ENCODE results near the gene ATP13A3. TPM values are rescaled to one million over a fixed set of nuclear protein-coding genes. Genes with fewer than 3 reads are reported as not detected.
A peak's percentile ranks its signal among the peaks of the same experiment; 100 is the strongest.

The ATP13A3 gene
- total and polyA plus RNA-seq, 9 of the 15 experiments (the other 6 are each of a cell fraction or from before 2014, with no cell fraction given), result 16.6 to 135 (median 86.6) TPM

GRCh38 chr3:194404365-194405140 lies 82.2 kb downstream of the ATP13A3 start:
- ChIA-PET POLR2A (no interaction called here), CTCF (ENCODE audit: low intra/inter-chr PET ratio) (interaction anchor here (0.7 to 2.4 kb wide), 7 partner anchors 12 to 1592 kb away, joined by 3 to 19 read pairs (median 4); no protein-coding TSS in a partner anchor)
- 0 out of 3 replicates have a peak, but pooled peaks have one; percentile 33 for ATAC-seq
- 48% methylated on average over 10 of the region's 10 CpGs for WGBS (ENCODE audit: insufficient coverage, low coverage, missing lambda C conversion rate)
- no peaks in the 10 kb centered on the region for H3K9me3 ChIP-seq (replicated peaks; ENCODE audit: control insufficient read depth, insufficient read depth, low read depth, low read length)
- peak in 1 of 4 experiments; percentile 73 for DNase-seq (ENCODE audit: extremely low read depth in 1 of 4, low spot score in 3 of 4)
- H3K4me3 ChIP-seq, result no peak overlapping the region
- H3K27ac ChIP-seq (ENCODE audit: extremely low read depth, low read depth, low read length), result no peak overlapping the region
- no peaks in the 10 kb centered on the region for H3K27me3 ChIP-seq (ENCODE audit: control insufficient read depth in 2 of 2, insufficient read depth in 2 of 2, low read length in 2 of 2)
- no peaks in the 10 kb centered on the region; a peak in 2 of 5 replicates for H3K4me1 ChIP-seq (replicated peaks in 1 of 2; ENCODE audit: control insufficient read depth in 2 of 2, insufficient read depth in 2 of 2, low read length in 2 of 2)
- peak; percentile 61 for FAIRE-seq
- in situ Hi-C loops (cut with MboI) (loop anchor here (5.0 kb wide), 1 partner anchor 67 kb away; no protein-coding TSS in a partner anchor), intact Hi-C loops (cut with micrococcal nuclease) (loop anchor here (1.0 to 2.0 kb wide), 2 partner anchors 60 to 71 kb away; no protein-coding TSS in a partner anchor)
- TSS peak; percentile 30 for BruUV-seq (replicated peaks)
- no peaks in the 10 kb centered on the region for H3K79me2 ChIP-seq (ENCODE audit: control insufficient read depth, insufficient read depth, low read length)
- H3K9me1 ChIP-seq (ENCODE audit: control insufficient read depth, insufficient read depth, low read length), result no peaks in the 10 kb centered on the region
- H3K4me2 ChIP-seq (ENCODE audit: insufficient read depth, low read length), result no peak overlapping the region
- H3K36me3 ChIP-seq (ENCODE audit: control insufficient read depth, insufficient read depth, low read length), result peaks cover 42% of the 10 kb centered on the region
- H4K20me1 ChIP-seq (replicated peaks; ENCODE audit: control insufficient read depth, insufficient read depth, low read length), result no peaks in the 10 kb centered on the region
- H2AFZ ChIP-seq (ENCODE audit: low read depth, low read length), result no peak overlapping the region
- no peak overlapping the region for H3K9ac ChIP-seq (ENCODE audit: insufficient read depth in 1 of 2, low read depth in 2 of 2, low read length in 2 of 2)
- TF ChIP-seq MYBL2 (IDR thresholded peaks at IDR 0.05; ENCODE audit: low read depth), result no peak; the same call in 1 of the 2 replicates
- no peak for TF ChIP-seq MYBL2 (CRISPR knock-in tag; IDR thresholded peaks at IDR 0.05; ENCODE audit: borderline replicate concordance)
- no peak for TF ChIP-seq HCFC1 (IDR thresholded peaks at IDR 0.05; ENCODE audit: low read depth, low read length)
- TF ChIP-seq SMC3 (conservative IDR thresholded peaks at IDR 0.05; ENCODE audit: insufficient read depth, low read depth, low read length), result 0 out of 2 replicates have a peak, but pooled peaks have one; percentile 30
- TF ChIP-seq, protein P1, sequence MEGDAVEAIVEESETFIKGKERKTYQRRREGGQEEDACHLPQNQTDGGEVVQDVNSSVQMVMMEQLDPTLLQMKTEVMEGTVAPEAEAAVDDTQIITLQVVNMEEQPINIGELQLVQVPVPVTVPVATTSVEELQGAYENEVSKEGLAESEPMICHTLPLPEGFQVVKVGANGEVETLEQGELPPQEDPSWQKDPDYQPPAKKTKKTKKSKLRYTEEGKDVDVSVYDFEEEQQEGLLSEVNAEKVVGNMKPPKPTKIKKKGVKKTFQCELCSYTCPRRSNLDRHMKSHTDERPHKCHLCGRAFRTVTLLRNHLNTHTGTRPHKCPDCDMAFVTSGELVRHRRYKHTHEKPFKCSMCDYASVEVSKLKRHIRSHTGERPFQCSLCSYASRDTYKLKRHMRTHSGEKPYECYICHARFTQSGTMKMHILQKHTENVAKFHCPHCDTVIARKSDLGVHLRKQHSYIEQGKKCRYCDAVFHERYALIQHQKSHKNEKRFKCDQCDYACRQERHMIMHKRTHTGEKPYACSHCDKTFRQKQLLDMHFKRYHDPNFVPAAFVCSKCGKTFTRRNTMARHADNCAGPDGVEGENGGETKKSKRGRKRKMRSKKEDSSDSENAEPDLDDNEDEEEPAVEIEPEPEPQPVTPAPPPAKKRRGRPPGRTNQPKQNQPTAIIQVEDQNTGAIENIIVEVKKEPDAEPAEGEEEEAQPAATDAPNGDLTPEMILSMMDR (IDR thresholded peaks at IDR 0.05 in 2 of 3, conservative IDR thresholded peaks at IDR 0.05 in 1 of 3; ENCODE audit: insufficient read depth in 2 of 3, low read depth in 1 of 3, low read length in 3 of 3), result peak; percentile 46 to 81 (median 58); a peak in 5 of 6 replicates
- TF ChIP-seq NR2F6 (CRISPR knock-in tag; IDR thresholded peaks at IDR 0.05), result no peak
- no peak for TF ChIP-seq ZNF263 (CRISPR knock-in tag; IDR thresholded peaks at IDR 0.05; ENCODE audit: borderline replicate concordance)
- no peak for TF ChIP-seq ZNF197 (CRISPR knock-in tag; IDR thresholded peaks at IDR 0.05; ENCODE audit: low read depth)
- TF ChIP-seq ZNF318 (IDR thresholded peaks at IDR 0.05; ENCODE audit: borderline replicate concordance in 1 of 2, low read depth in 1 of 2), result no peak
- no peak for TF ChIP-seq ZNF830 (CRISPR knock-in tag; IDR thresholded peaks at IDR 0.05)
